NCI-H1694 (cell line): Measurements from ENCODE around the gene PTPRE.

Experiments used
- DNase-seq: peaks from one replicate; lab custom pipeline; 2025; lab: John Stamatoyannopoulos, UW

PTPRE gene

GRCh38 chr10:127906548-127907377 lies at the start of gene PTPRE:
TSS of gene PTPRE (plus strand) at chr10:127907103. CDS start at chr10:128040882, 133,779 bp downstream.
- no peak for DNase-seq

- DNase-seq = no peak
Observed at GRCh38 chr10:127860592-127860991, 46.3 kb upstream of the PTPRE start.

- no peak for DNase-seq
Observed at GRCh38 chr10:127863231-127863825, 43.6 kb upstream of the PTPRE start.

- DNase-seq = no peak
Observed at GRCh38 chr10:127866276-127867013, 40.5 kb upstream of the PTPRE start.

GRCh38 chr10:127867805-127868204 lies 39.1 kb upstream of the PTPRE start:
- no peak for DNase-seq

- DNase-seq = no peak
Observed at GRCh38 chr10:127869329-127869728, 37.6 kb upstream of the PTPRE start.

GRCh38 chr10:127871631-127872010 lies 35.3 kb upstream of the PTPRE start:
- no peak for DNase-seq

- no peak for DNase-seq
Observed at GRCh38 chr10:127872011-127872761, 34.7 kb upstream of the PTPRE start.

GRCh38 chr10:127872871-127873600 lies 33.9 kb upstream of the PTPRE start:
- no peak for DNase-seq

GRCh38 chr10:127873901-127874470 lies 32.9 kb upstream of the PTPRE start:
- DNase-seq = no peak

GRCh38 chr10:127874671-127875448 lies 32.0 kb upstream of the PTPRE start:
- no peak for DNase-seq

- DNase-seq = no peak
Observed at GRCh38 chr10:127875449-127875765, 31.5 kb upstream of the PTPRE start.

- DNase-seq = no peak
Observed at GRCh38 chr10:127875916-127876315, 31.0 kb upstream of the PTPRE start.

- DNase-seq = no peak
Observed at GRCh38 chr10:127877116-127877515, 29.8 kb upstream of the PTPRE start.

- DNase-seq = no peak
Observed at GRCh38 chr10:127877699-127878098, 29.2 kb upstream of the PTPRE start.

GRCh38 chr10:127878475-127879055 lies 28.3 kb upstream of the PTPRE start:
- no peak for DNase-seq

- DNase-seq = no peak
Observed at GRCh38 chr10:127880557-127880956, 26.3 kb upstream of the PTPRE start.

GRCh38 chr10:127881262-127881661 lies 25.6 kb upstream of the PTPRE start:
- DNase-seq = no peak

GRCh38 chr10:127882391-127882790 lies 24.5 kb upstream of the PTPRE start:
- no peak for DNase-seq

- DNase-seq = no peak
Observed at GRCh38 chr10:127882801-127883459, 24.0 kb upstream of the PTPRE start.
